GM18873 (cell line): Measurements from ENCODE around the gene ACSF3.
"Not testable (repeated sequence)": the region's sequence is repeated elsewhere in the genome, so short reads cannot be mapped to it uniquely, and the experiment has no call there.

Experiments used
- ATAC-seq: cut with Tn5 transposase; IDR thresholded peaks from one replicate; pipeline ENCODE4 v1.9.1; 2021; ENCODE audit warnings: mild to moderate bottlenecking, moderate library complexity, moderate number of reproducible peaks; ENCODE audit not compliant: unreplicated experiment, low FRiP score

Gene ACSF3

GRCh38 chr16:89055313-89055712, 38.3 kb upstream of the ACSF3 start:
- ATAC-seq, result no peak

GRCh38 chr16:89055894-89056555, 37.6 kb upstream of the ACSF3 start:
- ATAC-seq, result no peak

GRCh38 chr16:89056592-89056991, 37.1 kb upstream of the ACSF3 start:
- ATAC-seq, result no peak

GRCh38 chr16:89057738-89058137, 35.9 kb upstream of the ACSF3 start:
- no peak for ATAC-seq

GRCh38 chr16:89058812-89059211, 34.8 kb upstream of the ACSF3 start:
- no peak for ATAC-seq

GRCh38 chr16:89060207-89060794, 33.4 kb upstream of the ACSF3 start:
- no peak for ATAC-seq

GRCh38 chr16:89061086-89061485, 32.6 kb upstream of the ACSF3 start:
- ATAC-seq, result no peak

- no peak for ATAC-seq
Observed at GRCh38 chr16:89061590-89062380, 31.9 kb upstream of the ACSF3 start.

- ATAC-seq, result no peak
Observed at GRCh38 chr16:89062389-89063345, 31.0 kb upstream of the ACSF3 start.

GRCh38 chr16:89063768-89064320, 29.8 kb upstream of the ACSF3 start:
- ATAC-seq, result no peak

- no peak for ATAC-seq
Observed at GRCh38 chr16:89064606-89065457, 28.8 kb upstream of the ACSF3 start.

GRCh38 chr16:89065458-89065822, 28.2 kb upstream of the ACSF3 start:
- ATAC-seq, result no peak

GRCh38 chr16:89066721-89067120, 26.9 kb upstream of the ACSF3 start:
- ATAC-seq, result no peak

- no peak for ATAC-seq
Observed at GRCh38 chr16:89067677-89068443, 25.8 kb upstream of the ACSF3 start.

GRCh38 chr16:89068814-89069616, 24.6 kb upstream of the ACSF3 start:
- ATAC-seq, result not testable (repeated sequence)

- no peak for ATAC-seq
Observed at GRCh38 chr16:89069920-89070319, 23.7 kb upstream of the ACSF3 start.

GRCh38 chr16:89070590-89070989, 23.1 kb upstream of the ACSF3 start:
- ATAC-seq, result no peak
